Activated T-helper 2 cell treated with anti-CD3 and anti-CD28 coated beads, Interferon-gamma antibody, Interleukin-2, Interleukin-4, amounts not matched to agents 10 μg/mL and 5 μg/mL and 100 μg/mL, durations not matched to agents 14 hours and 24 hours and 36 hours (primary cell): ENCODE measurements around the gene CNN3. TPM values are rescaled to one million over a fixed set of nuclear protein-coding genes. Genes with fewer than 3 reads are reported as not detected.

Experiments used
- DNase-seq: peaks from one replicate; pipeline ENCODE4 v3.0.0; 2021; ENCODE audit warnings: low spot score
- H3K27ac Mint-ChIP-seq: one replicate; pipeline ENCODE4 v1.8.0; 2021; ENCODE audit warnings: mixed read lengths
- H3K27me3 Mint-ChIP-seq: one replicate; pipeline ENCODE4 v1.8.0; 2021; ENCODE audit warnings: low read depth, mixed read lengths
- H3K36me3 Mint-ChIP-seq: one replicate; pipeline ENCODE4 v1.8.0; 2021; ENCODE audit warnings: low read depth, mixed read lengths
- H3K4me1 Mint-ChIP-seq: one replicate; pipeline ENCODE4 v1.8.0; 2021; ENCODE audit warnings: low read depth, mixed read lengths
- H3K4me3 Mint-ChIP-seq: one replicate; pipeline ENCODE4 v1.8.0; 2021; ENCODE audit warnings: low read depth, mild to moderate bottlenecking, moderate library complexity, mixed read lengths
- H3K9me3 Mint-ChIP-seq: one replicate; pipeline ENCODE4 v1.8.0; 2021; ENCODE audit warnings: mixed read lengths
- intact Hi-C: fragments of 100-400 bp; cut with micrococcal nuclease; formaldehyde crosslinking; loops from one replicate; pipeline ENCODE4 v1.15.1; 2023
- total RNA-seq: library from RNA; stranded (reverse); gene quantifications from 2 replicates; pipeline ENCODE4 v1.2.3, GENCODE V29; 2022

CNN3 gene
- total RNA-seq, 1 donor from 2014 or later = 2.6 TPM

- peaks cover 3% of the 10 kb centered on the region for H3K36me3 Mint-ChIP-seq
- intact Hi-C loops = loop anchor here (5.0 kb wide), 1 partner anchor 116 kb away; no protein-coding TSS in a partner anchor
- no peaks in the 10 kb centered on the region for H3K9me3 Mint-ChIP-seq
- peak overlapping the region; percentile 80 for H3K4me3 Mint-ChIP-seq
- peak; percentile 13 for DNase-seq
- no peak overlapping the region for H3K27ac Mint-ChIP-seq
- H3K27me3 Mint-ChIP-seq = peaks cover 52% of the 10 kb centered on the region
- peaks cover 15% of the 10 kb centered on the region for H3K4me1 Mint-ChIP-seq
Observed at GRCh38 chr1:94926126-94926914, 590 bp downstream of the CNN3 start.

DNA sequence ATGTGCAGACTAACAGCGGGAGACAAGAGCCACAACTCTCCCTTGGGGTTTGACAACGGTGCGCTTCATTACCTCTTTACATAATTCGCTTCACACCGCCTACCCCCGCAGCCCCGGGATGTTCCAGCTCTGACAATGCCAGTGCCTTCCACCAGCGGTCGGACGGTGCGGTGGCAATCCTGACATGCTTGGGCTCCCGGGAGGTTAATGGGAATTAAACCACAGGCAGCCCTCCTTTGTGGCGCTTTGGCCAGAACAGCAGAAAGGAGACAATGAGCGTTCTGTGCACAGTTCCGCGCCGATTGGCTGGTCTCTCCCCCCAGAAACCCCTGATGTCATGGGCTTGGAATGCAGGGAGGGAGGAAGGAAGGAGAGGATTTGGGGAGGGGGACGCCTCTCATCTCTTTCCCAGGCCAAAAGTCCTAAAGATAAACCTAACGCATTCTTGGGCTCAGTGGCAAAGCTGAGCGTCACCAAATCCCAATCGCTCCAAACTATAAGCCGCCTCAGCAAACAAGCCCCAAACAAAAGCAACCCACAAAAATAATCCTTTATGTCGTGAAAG, 1.3 kb downstream of the CNN3 start:
- H3K9me3 Mint-ChIP-seq = no peaks in the 10 kb centered on the region
- no peak for DNase-seq
- H3K4me3 Mint-ChIP-seq = peak overlapping the region; percentile 80
- peaks cover 15% of the 10 kb centered on the region for H3K4me1 Mint-ChIP-seq
- no peak overlapping the region for H3K27ac Mint-ChIP-seq
- H3K36me3 Mint-ChIP-seq = peaks cover 3% of the 10 kb centered on the region
- intact Hi-C loops = loop anchor here (5.0 kb wide), 1 partner anchor 117 kb away; no protein-coding TSS in a partner anchor
- H3K27me3 Mint-ChIP-seq = peaks cover 50% of the 10 kb centered on the region

GRCh38 chr1:94925004-94925403, 1.9 kb downstream of the CNN3 start:
- intact Hi-C loops = loop anchor here (5.0 kb wide), 1 partner anchor 117 kb away; no protein-coding TSS in a partner anchor
- peaks cover 50% of the 10 kb centered on the region for H3K27me3 Mint-ChIP-seq
- H3K9me3 Mint-ChIP-seq = no peaks in the 10 kb centered on the region
- H3K27ac Mint-ChIP-seq = no peak overlapping the region
- peaks cover 15% of the 10 kb centered on the region for H3K4me1 Mint-ChIP-seq
- no peak for DNase-seq
- no peak overlapping the region for H3K4me3 Mint-ChIP-seq
- H3K36me3 Mint-ChIP-seq = peaks cover 3% of the 10 kb centered on the region

DNA sequence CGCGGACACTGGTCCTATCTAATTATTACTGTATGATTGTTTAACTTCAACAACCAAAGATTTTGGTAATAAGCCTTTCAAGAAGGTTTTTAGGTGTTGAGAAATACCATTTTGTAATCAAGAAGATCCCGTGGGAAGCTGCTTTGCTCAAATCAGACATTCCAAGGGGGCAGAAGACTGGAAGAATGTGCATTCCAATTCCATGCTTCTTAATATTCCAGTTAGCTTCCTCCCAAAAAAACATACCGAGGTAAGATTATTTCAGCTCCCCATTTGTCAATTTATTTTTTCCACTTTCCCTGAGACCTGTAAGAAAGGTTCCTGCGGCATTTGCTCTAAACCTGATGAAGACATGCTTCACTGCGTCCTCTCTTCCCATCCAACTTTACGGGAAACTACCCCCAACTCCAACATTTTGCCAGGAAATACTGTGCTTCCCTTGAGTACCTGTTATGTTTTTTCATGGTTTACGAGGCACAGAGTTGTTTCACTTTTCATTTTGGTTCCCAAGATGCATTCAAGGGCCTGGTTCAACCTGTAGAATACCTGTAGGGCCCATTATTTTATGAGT, 4.1 kb downstream of the CNN3 start:
- no peak overlapping the region for H3K27ac Mint-ChIP-seq
- H3K9me3 Mint-ChIP-seq = no peaks in the 10 kb centered on the region
- H3K4me1 Mint-ChIP-seq = peaks cover 15% of the 10 kb centered on the region
- H3K36me3 Mint-ChIP-seq = peaks cover 3% of the 10 kb centered on the region
- no peak overlapping the region for H3K4me3 Mint-ChIP-seq
- no peak for DNase-seq
- intact Hi-C loops = no loop called here
- peaks cover 39% of the 10 kb centered on the region for H3K27me3 Mint-ChIP-seq

DNA sequence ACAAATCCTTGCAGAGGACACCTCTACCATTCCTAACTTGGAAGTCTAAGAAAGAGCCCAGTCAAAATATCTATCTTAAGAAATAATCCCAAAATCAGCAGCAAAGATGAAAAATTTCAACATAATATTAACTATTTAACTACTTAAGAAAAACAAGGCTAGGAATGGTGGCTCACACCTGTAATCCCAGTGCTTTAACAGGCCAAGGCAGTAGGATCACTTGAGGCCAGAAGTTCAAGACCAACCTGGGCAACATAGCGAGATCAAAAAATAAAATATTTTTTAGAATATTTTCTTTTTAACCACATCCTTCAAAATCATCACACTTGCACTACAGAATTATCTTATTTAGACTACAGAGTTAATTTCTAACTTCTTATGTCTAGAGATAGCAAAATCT, 4.9 kb downstream of the CNN3 start:
- H3K4me3 Mint-ChIP-seq = no peak overlapping the region
- peaks cover 34% of the 10 kb centered on the region for H3K27me3 Mint-ChIP-seq
- DNase-seq = no peak
- no peaks in the 10 kb centered on the region for H3K36me3 Mint-ChIP-seq
- H3K9me3 Mint-ChIP-seq = no peaks in the 10 kb centered on the region
- intact Hi-C loops = no loop called here
- no peak overlapping the region for H3K27ac Mint-ChIP-seq
- H3K4me1 Mint-ChIP-seq = peaks cover 12% of the 10 kb centered on the region

- Mint-ChIP-seq H3K27me3 (peaks cover 23% of the 10 kb centered on the region), H3K36me3 (no peaks in the 10 kb centered on the region), H3K4me3 (no peak overlapping the region), H3K9me3 (no peaks in the 10 kb centered on the region), H3K4me1 (peaks cover 4% of the 10 kb centered on the region), H3K27ac (no peak overlapping the region)
- intact Hi-C loops = no loop called here
- no peak for DNase-seq
Observed at GRCh38 chr1:94920061-94920460, 6.8 kb downstream of the CNN3 start.

- Mint-ChIP-seq H3K4me3 (no peak overlapping the region), H3K27me3 (peaks cover 18% of the 10 kb centered on the region), H3K27ac (no peak overlapping the region), H3K36me3 (no peaks in the 10 kb centered on the region), H3K9me3 (no peaks in the 10 kb centered on the region), H3K4me1 (peaks cover 2% of the 10 kb centered on the region)
- intact Hi-C loops = no loop called here
- DNase-seq = no peak
Observed at GRCh38 chr1:94919241-94920030, 7.5 kb downstream of the CNN3 start.

GRCh38 chr1:94917251-94917650, 9.7 kb downstream of the CNN3 start:
- Mint-ChIP-seq H3K27me3 (peaks cover 16% of the 10 kb centered on the region), H3K36me3 (no peaks in the 10 kb centered on the region), H3K4me1 (no peaks in the 10 kb centered on the region), H3K9me3 (no peaks in the 10 kb centered on the region), H3K4me3 (no peak overlapping the region), H3K27ac (no peak overlapping the region)
- no peak for DNase-seq
- intact Hi-C loops = no loop called here

DNA sequence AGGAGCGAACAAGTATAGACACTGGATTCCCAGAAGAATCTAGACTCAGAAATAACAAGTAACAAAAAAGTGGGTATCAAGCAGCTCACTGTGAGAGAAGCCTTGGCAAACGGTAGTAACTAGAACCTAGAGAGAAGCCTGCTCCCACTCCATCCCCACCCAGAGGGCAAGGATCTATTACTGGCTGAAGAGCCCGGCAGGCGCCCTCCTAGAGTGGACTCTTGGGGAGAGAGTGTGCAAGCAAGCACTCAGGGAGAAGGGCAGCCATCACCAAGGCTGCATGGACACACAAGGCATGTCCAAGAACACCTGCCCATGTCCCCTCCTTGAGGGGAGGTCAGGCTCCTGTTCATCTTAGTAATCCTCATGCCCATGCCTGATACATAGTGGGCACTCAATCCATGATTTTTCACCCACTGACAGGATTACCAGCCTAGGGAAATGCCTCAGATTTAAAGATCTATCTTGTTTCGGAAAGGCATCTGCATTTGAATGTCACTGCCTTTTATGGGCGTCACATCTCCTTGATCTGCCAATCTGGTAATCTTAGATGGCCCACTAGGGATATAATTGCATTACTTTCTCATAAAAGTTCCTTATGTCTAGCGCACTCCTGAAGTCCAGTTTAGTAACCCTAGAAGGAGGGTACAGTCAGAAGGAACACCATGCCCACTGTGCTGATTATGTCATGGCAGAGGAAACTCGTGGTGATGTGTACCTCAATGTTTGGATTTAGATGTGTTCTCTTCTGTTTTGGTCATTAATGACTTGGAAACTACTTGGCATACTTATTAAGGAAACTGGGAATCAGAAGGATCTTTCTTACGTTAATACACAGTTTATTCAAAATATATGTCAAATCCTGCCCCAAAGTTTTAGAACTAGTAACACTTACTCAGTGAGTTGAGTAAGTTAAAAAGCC, 14.4 kb downstream of the CNN3 start:
- Mint-ChIP-seq H3K4me3 (no peak overlapping the region), H3K27me3 (peaks cover 10% of the 10 kb centered on the region), H3K4me1 (no peaks in the 10 kb centered on the region), H3K36me3 (no peaks in the 10 kb centered on the region), H3K27ac (no peak overlapping the region), H3K9me3 (no peaks in the 10 kb centered on the region)
- intact Hi-C loops = no loop called here
- no peak for DNase-seq

GRCh38 chr1:94909486-94909885, 17.4 kb downstream of the CNN3 start:
- H3K27me3 Mint-ChIP-seq = peaks cover 12% of the 10 kb centered on the region

DNA sequence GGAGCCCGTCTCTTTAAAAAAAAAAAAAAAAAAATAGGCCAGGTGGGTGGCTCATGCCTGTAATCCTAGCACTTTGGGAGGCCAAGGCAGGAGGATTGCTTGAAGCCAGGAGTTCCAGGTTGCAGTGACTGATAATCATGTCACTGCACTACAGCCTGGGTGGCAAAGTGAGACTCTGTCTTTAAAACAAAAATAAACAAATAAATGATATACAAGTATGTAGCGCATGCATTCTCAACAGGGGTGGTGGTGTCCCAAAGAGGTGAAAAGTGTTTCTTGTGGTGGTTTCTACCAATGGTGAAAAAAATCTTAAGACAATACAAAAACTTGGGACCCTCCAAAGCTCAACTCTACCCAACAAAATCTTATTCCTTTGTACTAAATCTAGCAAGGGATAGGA, 17.9 kb downstream of the CNN3 start:
- Mint-ChIP-seq H3K27ac (no peak overlapping the region), H3K27me3 (peaks cover 12% of the 10 kb centered on the region), H3K4me1 (no peaks in the 10 kb centered on the region)

More at GRCh38 chr1:94909486-94909885, 17.4 kb downstream of the CNN3 start:
- DNase-seq = no peak
- no peaks in the 10 kb centered on the region for H3K4me1 Mint-ChIP-seq
- no peaks in the 10 kb centered on the region for H3K36me3 Mint-ChIP-seq
- H3K4me3 Mint-ChIP-seq = no peak overlapping the region
- no peak overlapping the region for H3K27ac Mint-ChIP-seq
- intact Hi-C loops = no loop called here
- H3K9me3 Mint-ChIP-seq = no peaks in the 10 kb centered on the region

DNA sequence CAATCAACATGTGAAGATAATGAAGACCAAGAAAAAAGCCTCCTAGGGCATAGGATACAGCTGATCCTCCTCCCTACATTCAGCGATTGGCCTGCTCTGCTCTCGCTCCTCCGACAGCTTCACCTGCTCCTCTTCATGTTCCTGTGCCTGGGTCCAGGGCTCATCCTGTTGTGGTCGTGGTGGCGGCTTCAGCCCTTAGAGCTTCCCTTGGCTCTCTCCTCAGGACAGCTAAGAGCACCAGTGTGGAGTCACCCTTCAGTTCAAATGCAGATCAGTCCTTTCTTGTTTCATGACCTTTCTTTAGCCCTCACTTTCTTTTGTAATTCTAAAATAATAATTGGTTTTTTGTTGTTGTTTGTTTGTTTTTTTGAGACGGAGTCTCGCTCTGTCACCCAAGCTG, 18.7 kb downstream of the CNN3 start:
- DNase-seq = no peak
- no peaks in the 10 kb centered on the region for H3K9me3 Mint-ChIP-seq
- H3K36me3 Mint-ChIP-seq = no peaks in the 10 kb centered on the region
- H3K4me3 Mint-ChIP-seq = no peak overlapping the region
- no peak overlapping the region for H3K27ac Mint-ChIP-seq
- H3K27me3 Mint-ChIP-seq = peaks cover 7% of the 10 kb centered on the region
- H3K4me1 Mint-ChIP-seq = no peaks in the 10 kb centered on the region
- intact Hi-C loops = no loop called here

More for the DNA sequence above, 17.9 kb downstream of the CNN3 start:
- Mint-ChIP-seq H3K9me3 (no peaks in the 10 kb centered on the region), H3K4me3 (no peak overlapping the region), H3K36me3 (no peaks in the 10 kb centered on the region)
- intact Hi-C loops = no loop called here
- no peak for DNase-seq
